GM12891 (cell line): ENCODE data around the gene TBR1. TPM values are rescaled to one million over a fixed set of nuclear protein-coding genes. Genes with fewer than 3 reads are reported as not detected.

ENCODE experiments used
- DNase-seq: peaks from one replicate; pipeline ENCODE4 v3.0.0; 2011; ENCODE audit warnings: low spot score; ENCODE audit not compliant: insufficient read length
- FAIRE-seq: peaks from 2 replicates; lab custom pipeline; 2011; peaks lifted over from hg19 to GRCh38; lab: Jason Lieb, UNC
- PAX5 ChIP-seq: IDR thresholded peaks from 2 replicates; pipeline ENCODE4 v1.6.1; 2011; ENCODE audit warnings: low read length, moderate library complexity, mild to moderate bottlenecking; ENCODE audit not compliant: insufficient read depth, severe bottlenecking
- POLR2A ChIP-seq: IDR thresholded peaks from 2 replicates; pipeline ENCODE4 v1.6.1; 2011; ENCODE audit warnings: low read depth, low read length, control low read depth
- POLR2AphosphoS5 ChIP-seq: IDR thresholded peaks from 2 replicates; pipeline ENCODE4 v1.6.1; 2011; ENCODE audit warnings: low read depth, low read length, control low read depth
- POU2F2 ChIP-seq: IDR thresholded peaks from 2 replicates; pipeline ENCODE4 v1.6.1; 2011; ENCODE audit warnings: low read depth, mild to moderate bottlenecking, control low read depth, low read length, moderate library complexity
- SPI1 ChIP-seq: IDR thresholded peaks from 2 replicates; pipeline ENCODE4 v1.6.1; 2011; ENCODE audit warnings: low read depth, low read length, control low read depth
- TAF1 ChIP-seq: IDR thresholded peaks from 2 replicates; pipeline ENCODE4 v1.6.1; 2011; ENCODE audit warnings: low read depth, low read length, control low read depth
- polyA plus RNA-seq: library from polyadenylated mRNA; unstranded; fragments of >200 nt; gene quantifications from one replicate; pipeline ENCODE4 v1.2.1, GENCODE V29; 2012; ENCODE audit warnings: low read depth, missing spikeins, inconsistent platforms; ENCODE audit not compliant: missing spikeins

Gene TBR1
- not detected for polyA plus RNA-seq

DNA sequence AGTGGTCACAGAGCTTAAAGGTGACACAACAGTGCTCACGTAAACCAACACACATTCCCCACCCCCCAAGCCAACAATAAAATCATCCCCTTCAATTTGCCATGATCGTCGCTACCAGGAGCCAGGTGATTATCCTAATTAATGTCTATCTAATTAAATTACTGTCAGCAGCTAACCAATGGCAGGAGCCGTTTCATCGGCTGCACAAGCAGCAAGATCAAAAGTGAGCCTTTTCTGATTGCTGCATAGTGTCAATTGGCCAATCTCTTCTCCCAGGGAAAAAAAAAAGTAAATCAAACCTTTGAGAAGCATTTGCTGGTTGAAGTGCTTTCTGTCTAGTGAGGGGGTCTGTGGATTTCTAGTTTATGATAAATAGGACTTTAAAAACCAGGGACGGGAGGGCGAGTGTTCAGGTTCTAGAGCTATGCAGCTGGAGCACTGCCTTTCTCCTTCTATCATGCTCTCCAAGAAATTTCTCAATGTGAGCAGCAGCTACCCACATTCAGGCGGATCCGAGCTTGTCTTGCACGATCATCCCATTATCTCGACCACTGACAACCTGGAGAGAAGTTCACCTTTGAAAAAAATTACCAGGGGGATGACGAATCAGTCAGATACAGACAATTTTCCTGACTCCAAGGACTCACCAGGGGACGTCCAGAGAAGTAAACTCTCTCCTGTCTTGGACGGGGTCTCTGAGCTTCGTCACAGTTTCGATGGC is at the start of gene TBR1:
Gene TBR1 (plus strand): TSS at position 311 of the 721 bp plus-strand sequence. CDS start 114 bp downstream, at position 425.
- DNase-seq (no peak), FAIRE-seq (no peak)
- TF ChIP-seq SPI1 (no peak), POLR2AphosphoS5 (no peak), POU2F2 (no peak), POLR2A (no peak), TAF1 (no peak), PAX5 (no peak)

DNA sequence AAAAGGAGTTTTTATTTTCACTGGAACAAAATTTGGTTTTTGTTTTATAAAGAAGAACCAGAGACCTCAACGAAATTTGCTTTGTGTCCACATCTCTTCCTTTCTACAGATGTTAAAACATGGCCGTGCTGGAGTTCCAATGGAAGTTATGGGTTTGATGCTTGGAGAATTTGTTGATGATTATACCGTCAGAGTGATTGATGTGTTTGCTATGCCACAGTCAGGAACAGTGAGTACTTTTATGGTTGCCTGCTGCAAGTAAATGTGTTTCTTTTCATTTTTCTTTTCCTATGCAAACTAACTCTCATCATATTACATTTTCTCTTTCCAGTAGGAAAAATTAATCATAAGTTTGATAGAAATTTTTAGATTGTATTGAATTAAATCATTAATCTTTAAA is 48.4 kb upstream of the TBR1 start:
- TF ChIP-seq TAF1 (no peak), POLR2AphosphoS5 (no peak), PAX5 (no peak), POU2F2 (no peak)
- no peak for FAIRE-seq
- DNase-seq: no peak

DNA sequence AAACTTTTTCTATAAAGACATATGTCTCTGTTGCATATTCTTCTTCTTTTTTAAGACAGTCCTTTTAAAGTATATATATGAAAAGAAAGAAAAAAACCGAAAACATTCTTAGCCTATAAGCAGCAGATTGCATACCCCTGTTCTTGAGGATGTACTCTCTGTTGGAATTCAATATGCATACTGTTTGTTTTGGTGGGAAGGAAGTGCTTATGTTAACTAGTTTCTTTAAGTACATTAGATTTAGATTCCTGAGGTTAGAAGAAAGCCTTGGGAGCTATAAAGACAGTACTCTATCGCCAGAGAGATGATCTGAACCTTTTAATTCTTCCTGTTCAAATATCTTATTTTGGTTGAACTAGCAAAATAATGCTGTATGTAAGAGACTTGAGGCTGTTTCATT is 46.8 kb upstream of the TBR1 start:
- FAIRE-seq (no peak), DNase-seq (no peak)
- TF ChIP-seq SPI1 (no peak), PAX5 (no peak), POLR2A (no peak), POLR2AphosphoS5 (no peak), POU2F2 (no peak), TAF1 (no peak)

DNA sequence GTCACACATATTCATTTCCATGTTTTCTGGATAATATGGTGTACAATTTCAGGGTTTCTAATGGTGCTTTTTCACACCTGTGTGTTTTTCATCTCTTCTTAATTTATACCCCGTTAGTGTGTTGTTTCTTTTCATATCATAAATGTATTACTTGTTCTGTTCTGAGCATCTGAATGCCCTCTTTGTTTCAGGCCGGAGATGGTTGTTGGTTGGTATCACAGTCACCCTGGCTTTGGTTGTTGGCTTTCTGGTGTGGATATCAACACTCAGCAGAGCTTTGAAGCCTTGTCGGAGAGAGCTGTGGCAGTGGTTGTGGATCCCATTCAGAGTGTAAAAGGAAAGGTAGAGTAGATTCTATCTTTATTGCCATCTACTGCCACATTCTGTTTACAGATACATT is 45.1 kb upstream of the TBR1 start:
- TF ChIP-seq POLR2A: no peak
- no peak for TF ChIP-seq POLR2AphosphoS5
- no peak for TF ChIP-seq SPI1
- TF ChIP-seq PAX5: no peak
- no peak for TF ChIP-seq POU2F2
- no peak for TF ChIP-seq TAF1
- no peak for DNase-seq
- no peak for FAIRE-seq

DNA sequence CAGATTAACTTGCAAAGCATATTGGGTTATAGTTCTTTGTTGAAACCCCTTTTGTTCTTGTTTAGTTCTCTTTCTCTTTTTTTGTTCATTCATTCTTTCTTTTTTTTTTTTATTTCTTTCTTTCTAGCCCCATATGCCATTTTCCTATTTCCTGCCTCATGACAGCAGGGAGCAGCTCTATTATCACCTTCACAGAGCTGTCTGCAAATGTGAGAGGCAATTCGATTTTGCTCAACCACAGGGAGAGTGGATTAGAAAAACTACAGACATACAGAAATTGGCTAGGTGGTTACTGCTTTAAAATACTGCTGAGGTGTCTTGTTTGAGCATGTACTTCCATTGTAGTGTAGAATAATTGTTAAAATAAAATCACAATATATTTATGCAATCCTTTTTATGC is 44.2 kb upstream of the TBR1 start:
- FAIRE-seq (no peak), DNase-seq (no peak)
- no peak for TF ChIP-seq TAF1
- TF ChIP-seq PAX5: no peak
- TF ChIP-seq POLR2AphosphoS5: no peak
- TF ChIP-seq POU2F2: no peak
- TF ChIP-seq POLR2A: no peak
- TF ChIP-seq SPI1: no peak

DNA sequence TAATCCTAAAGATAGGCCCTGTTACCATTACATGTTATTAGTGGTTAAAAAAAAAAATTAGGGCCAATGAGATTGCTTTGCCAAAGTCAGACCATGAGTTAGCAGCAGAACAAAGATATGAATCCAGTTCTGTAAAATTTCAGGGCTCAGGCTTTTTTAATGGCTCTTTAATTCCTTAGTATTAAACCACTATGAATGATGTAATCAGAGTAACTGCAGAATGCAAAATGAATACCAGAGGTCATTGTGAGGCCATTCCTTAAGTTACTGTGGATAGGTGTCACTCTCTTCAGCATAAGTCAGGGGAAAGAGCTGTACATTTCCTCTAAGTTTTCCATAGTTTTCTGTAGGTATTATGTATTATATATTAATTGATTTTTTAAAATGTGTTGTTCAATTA is 42.2 kb upstream of the TBR1 start:
- FAIRE-seq (no peak), DNase-seq (no peak)
- TF ChIP-seq PAX5 (no peak), POLR2AphosphoS5 (no peak), POU2F2 (no peak)

DNA sequence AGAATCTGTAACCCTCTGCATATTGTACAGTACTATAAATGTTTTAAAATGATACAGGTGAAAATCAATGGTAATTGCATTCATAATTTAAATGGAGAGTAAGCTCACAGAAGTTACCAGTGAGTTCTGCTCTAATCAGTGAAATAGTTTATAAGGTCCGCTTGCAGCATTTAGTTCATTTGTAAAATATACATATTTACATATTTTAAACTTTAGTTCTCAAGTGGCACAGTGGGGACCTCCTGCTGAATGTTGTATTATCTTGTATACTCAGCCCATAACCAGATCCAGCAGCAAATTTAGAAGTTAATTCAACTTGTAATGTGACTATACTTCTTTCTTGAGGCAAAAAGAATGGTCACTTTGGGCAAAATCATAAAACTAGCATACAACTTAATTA is 41.7 kb upstream of the TBR1 start:
- TF ChIP-seq POU2F2 (no peak), TAF1 (no peak), POLR2A (no peak), PAX5 (no peak), POLR2AphosphoS5 (no peak)
- DNase-seq (no peak), FAIRE-seq (no peak)

DNA sequence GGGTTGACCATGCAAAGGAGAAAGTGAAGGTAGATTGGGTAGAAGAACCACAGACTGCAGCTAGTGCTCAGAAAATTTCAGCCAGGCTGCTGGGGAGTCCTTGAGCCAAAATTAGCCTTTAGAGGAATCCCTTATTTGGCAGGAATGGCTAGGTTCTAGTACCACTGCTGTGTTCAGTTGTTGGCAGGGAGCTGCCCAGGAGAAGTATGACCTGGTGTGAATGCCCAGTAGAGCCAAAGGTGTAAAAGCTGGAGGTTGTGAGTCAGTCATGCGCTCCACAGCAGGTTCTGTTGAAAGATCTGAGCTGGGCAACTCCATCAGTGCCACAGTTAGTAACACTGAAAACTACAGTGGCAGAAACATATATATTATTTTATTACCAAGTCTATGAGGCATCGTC is 36.4 kb upstream of the TBR1 start:
- FAIRE-seq (no peak), DNase-seq (no peak)
- TF ChIP-seq POLR2A (no peak), POLR2AphosphoS5 (no peak), PAX5 (no peak), POU2F2 (no peak), SPI1 (no peak), TAF1 (no peak)

DNA sequence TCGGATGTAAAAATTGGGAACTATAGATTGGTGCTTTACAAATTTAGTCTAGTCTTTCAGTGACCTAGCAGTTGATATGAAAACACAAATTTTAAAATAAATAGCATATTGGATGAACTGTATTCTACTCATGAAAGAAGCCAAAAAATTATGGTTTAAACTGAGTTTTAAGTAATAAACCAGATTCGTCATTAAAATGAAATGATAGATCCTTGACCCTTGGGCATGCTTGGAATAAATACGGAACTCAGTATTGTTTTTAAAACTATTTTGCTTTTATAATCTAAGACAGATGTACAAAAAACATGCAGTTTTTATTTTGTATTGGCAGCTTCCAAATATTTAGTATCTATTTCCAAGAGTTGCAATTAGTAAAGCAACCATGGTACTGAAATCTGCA is 34.6 kb upstream of the TBR1 start:
- TF ChIP-seq TAF1: no peak
- no peak for TF ChIP-seq PAX5
- TF ChIP-seq POLR2AphosphoS5: no peak
- TF ChIP-seq POLR2A: no peak
- TF ChIP-seq POU2F2: no peak
- TF ChIP-seq SPI1: no peak
- no peak for FAIRE-seq
- no peak for DNase-seq

DNA sequence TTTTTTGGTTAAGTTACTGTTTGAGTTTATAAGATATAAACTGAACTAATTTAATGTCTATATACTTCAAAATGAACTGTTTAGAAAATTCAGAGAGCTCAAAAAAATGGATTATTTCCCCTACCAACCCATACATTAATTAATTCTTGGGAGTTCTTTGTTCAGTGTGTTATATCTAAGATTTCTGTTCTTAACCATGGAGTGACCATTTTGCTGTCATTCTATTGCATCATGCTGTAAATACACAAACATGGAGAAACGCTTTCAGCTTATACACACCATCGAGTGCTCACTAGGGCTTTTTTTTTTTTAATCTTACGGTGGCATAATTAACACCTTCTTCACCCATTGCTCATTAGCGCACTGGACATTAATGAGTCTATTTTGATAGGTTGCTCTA is 33.4 kb upstream of the TBR1 start:
- FAIRE-seq (no peak), DNase-seq (no peak)
- TF ChIP-seq POLR2A: no peak
